ENCODE data around the gene LHCGR.
"Not testable (repeated sequence)": the region's sequence is repeated elsewhere in the genome, so short reads cannot be mapped to it uniquely, and the experiment has no call there.

Gene LHCGR

GRCh38 chr2:48739236-48739635 lies 16.3 kb downstream of the LHCGR start:
- DNase-seq: not testable (repeated sequence)

DNA sequence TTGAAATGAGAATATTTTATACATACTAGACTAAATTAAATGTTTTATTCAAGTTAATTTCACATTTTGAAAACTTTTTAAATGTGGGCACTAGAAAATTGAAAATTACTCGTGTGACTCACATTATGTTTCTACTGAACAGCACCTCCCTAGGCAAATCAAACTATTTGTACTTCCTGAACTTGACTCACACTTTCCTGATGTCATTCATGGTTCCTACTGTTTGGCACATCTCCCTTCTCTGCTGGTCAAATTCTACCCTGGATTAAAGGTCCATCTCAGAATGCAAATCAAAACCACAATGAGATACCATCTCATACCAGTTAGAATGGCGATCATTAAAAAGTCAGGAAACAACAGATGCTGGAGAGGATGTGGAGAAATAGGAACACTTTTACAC lies 16.7 kb downstream of the LHCGR start:
- DNase-seq: no peak

GRCh38 chr2:48736251-48736650 lies 19.3 kb downstream of the LHCGR start:
- no peak for DNase-seq

GRCh38 chr2:48734576-48735303 lies 20.8 kb downstream of the LHCGR start:
- DNase-seq: no peak

- DNase-seq: no peak
Observed at GRCh38 chr2:48733067-48733503, 22.4 kb downstream of the LHCGR start.

DNA sequence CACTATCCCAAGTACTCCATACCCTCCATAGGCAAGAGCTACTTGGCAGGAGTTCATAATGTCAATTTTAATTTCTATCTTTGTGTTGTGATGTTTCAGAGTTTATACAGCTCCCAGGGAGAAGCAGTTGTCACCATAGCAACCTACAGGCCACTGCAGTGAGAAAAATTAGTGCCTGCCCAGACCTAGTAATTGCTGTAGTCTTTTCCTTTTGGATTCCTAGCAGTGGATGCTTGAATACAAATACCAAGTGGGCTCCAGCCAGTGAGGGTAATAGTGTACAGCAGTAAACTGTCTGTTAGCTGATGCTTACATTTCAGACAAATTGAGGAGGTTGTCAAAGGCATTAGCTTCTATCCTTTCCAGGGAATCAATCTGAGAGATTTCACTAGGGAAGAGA lies 26.7 kb downstream of the LHCGR start:
- DNase-seq: no peak

- DNase-seq: no peak
Observed at GRCh38 chr2:48728295-48728694, 27.2 kb downstream of the LHCGR start.

DNA sequence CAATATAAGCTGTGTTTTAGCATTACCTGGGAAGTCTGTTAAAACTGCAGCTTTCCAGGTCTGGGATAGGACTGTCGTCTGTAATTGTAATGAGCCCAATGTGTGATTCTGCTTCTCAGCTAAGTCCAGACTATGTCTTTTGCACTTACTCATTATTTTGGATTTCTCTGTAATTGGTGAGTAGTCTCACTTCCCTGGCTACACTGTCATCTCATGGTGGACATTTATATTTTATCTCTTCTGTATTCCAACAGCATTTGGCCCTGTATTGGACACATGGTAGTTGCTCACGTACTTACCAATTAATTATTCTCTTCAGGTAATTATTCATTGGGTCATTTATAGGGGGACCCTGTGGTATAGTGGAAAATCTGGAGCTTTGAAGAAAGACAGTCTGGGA lies 28.0 kb downstream of the LHCGR start:
- no peak for DNase-seq

DNA sequence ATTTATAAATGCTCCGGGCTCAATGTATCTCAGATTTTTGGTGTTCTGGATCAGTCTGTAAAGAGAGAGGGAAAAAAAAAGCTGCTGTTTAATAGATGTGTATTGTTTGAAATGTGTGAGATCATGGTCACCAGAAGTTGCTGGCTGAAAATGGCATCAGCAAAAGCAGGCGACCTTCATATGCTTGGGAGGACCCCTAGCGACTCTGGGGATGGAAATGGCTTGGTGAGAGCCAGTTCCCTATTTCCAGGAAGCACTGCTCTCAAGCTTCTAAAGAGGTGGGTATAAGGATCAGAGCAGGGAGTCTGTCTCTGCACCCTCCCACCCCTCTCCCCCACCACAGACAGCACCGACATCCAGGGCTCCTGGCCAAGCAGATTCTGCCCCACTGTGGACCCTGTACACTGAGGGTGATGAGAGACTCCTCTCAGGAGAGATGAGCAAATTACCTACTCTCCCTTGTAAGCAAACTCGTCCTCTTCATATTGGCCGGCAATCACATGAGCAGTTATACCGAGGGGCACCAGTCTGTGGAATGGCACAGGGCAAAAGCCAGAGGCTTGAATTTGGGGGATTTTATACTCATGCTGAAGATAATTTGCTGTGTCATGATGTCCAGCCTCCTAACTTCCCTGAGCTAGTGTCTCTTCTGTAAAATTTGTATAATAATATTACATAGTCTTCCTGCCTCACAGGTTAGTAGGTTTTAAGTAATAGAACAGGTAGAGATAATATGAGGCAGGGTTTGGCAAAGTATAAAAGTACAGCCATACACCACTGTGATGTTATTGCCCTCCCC lies 29.6 kb downstream of the LHCGR start:
- DNase-seq: no peak

DNA sequence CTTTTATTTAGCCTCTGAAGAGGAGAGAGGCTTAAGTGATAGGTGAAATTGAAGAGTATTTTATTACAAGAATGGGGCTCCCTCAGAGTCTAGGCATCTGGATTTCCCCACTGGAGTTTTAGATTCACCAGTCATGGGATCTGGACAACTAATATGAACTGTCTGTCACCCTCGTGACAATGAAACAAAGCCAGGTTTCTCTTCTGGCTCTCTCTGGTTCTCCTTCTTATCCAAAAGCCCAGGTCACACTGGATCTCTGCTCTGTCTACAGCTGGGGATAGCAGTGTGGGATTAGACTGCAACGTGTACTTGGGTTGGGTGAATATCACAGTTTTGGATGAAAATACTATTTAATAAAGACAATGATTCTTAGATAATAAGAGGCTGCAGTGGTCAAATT lies 31.2 kb downstream of the LHCGR start:
- DNase-seq: no peak

DNA sequence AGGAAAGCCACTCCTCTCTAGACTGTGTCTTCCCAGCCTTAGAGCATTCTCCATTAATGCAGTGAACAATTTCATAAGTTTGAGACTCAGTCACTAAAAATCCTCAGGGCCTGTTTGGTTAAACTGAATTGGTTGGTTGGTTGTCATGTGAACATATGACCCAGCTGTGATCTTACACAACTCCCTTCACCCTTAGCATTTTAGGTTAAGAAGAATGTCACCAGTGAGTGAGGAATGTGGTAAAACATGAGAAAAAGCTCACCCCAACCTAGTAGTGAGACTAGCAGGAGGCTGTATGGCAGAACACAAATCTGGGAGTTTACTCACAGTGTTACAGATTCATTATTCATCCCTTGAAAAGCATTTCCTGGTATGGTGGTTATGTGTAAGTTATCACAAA lies 32.4 kb downstream of the LHCGR start:
- no peak for DNase-seq

DNA sequence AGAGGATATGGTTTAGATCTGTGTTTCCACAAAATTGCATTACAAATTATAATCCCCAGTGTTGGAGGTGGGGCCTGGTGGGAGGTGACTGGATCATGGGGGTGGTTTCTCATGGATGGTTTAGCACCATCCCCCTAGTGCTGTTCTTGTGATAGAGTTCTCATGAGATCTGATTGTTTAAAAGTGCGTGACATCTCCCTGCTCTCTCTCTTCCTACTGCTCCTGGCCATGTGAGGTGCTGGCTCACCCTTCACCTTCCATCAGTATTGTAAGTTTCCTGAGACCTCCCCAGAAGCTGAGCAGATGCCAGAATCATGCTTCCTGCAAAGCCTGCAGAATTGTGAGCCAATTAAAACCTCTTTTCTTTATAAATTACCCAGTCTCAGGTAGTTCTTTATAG lies 33.1 kb downstream of the LHCGR start:
- DNase-seq: no peak

GRCh38 chr2:48721158-48721557 lies 34.4 kb downstream of the LHCGR start:
- DNase-seq: no peak

- DNase-seq: no peak
Observed at GRCh38 chr2:48719480-48720177, 35.9 kb downstream of the LHCGR start.

DNA sequence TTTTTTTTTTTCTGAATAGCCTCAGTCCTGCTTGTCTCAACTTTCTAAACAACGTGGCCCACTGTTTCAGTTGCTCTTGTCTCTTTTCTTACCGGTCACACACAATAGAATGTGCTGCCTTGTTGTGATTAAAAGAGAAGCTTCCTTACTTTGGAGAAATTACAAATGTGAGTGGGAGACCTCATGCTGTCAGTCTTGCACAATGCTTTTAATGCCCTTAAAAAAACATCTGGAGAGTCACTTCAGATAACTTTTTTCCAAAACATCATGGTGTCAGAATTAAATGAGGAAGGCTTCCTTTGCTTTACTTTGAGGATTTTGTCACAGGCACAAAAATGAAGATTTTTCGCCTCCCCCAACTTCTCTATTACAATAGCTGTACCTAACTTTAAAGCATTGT lies 37.7 kb downstream of the LHCGR start:
- DNase-seq: no peak

DNA sequence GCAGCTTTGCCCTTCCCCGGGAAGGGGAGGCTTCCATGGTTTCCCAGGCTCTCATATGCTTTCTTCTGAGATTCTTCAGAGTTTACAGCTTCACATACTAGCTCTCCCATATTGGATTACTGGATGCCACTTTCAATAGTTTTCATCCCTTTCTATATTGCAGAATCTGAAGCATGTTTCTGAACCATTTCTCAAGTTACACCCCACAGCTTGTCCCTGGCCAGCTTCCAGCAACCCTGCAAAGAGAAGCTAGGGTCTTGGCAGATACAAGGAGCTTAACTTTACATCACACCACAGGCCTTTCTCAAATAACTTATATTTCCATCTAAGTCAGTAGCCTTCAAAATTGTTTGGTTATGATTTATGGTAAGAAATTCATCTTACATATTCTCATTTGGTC lies 39.6 kb downstream of the LHCGR start:
- no peak for DNase-seq

DNA sequence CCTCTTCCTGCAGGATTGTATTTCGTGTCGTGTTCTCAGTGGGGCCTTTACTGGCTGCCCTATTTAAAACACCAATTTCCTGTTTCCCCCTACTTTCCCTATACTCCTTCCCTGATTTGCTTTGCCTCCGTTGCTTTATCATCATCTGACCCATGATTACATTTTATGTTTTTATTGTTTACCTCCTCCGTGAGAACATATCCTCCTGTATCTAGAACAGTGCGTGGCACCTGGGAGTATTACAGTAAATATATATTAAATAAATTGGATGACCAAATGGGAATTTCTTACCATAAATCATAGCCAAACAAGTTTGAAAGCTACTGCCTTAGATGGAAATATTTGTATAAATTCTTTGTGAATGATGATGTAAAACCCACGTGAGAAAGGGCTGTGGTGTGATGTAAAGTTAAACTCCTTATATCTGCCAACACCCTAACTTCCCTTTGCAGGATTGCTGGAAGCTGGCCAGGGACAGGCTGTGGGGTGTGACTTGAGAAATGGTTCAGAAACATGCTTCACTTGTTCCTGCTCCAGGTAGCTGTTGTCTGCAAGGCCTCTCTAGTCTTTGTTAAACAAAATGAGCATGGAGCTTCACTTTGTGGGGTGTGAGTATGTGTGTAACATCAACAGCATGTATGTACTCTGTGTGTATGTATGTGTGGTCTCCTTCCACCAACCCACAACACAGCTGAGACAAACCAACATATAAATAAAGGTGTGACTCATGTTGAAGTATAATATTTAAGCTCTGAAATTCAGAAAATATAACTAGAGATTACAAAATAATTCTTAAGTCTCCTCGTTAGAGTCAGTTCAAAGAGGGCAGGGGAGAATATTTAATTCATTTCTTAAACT lies 40.3 kb downstream of the LHCGR start:
- DNase-seq: no peak

- DNase-seq: no peak
Observed at GRCh38 chr2:48714245-48714644, 41.3 kb downstream of the LHCGR start.

DNA sequence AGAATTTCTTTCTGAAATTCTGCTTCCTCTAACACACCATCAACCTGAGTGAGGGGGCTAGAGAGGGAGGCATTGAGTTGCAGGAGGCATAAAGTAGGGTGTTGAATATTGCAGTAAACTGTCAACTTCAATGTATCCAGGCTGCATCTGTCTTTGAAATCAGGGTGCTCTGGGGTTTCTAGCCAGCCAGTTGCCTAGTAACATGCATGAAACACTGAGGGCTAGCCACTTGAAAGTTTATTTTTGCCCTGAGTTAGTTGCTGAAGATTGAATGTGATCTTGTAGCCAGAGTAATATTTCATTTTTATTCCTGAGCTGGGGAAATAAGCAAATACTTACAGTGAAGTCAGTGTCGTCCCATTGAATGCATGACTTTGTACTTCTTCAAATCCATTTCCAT lies 41.9 kb downstream of the LHCGR start:
- no peak for DNase-seq

GRCh38 chr2:48712151-48712550 lies 43.4 kb downstream of the LHCGR start:
- no peak for DNase-seq

GRCh38 chr2:48711343-48711742 lies 44.2 kb downstream of the LHCGR start:
- DNase-seq: no peak

DNA sequence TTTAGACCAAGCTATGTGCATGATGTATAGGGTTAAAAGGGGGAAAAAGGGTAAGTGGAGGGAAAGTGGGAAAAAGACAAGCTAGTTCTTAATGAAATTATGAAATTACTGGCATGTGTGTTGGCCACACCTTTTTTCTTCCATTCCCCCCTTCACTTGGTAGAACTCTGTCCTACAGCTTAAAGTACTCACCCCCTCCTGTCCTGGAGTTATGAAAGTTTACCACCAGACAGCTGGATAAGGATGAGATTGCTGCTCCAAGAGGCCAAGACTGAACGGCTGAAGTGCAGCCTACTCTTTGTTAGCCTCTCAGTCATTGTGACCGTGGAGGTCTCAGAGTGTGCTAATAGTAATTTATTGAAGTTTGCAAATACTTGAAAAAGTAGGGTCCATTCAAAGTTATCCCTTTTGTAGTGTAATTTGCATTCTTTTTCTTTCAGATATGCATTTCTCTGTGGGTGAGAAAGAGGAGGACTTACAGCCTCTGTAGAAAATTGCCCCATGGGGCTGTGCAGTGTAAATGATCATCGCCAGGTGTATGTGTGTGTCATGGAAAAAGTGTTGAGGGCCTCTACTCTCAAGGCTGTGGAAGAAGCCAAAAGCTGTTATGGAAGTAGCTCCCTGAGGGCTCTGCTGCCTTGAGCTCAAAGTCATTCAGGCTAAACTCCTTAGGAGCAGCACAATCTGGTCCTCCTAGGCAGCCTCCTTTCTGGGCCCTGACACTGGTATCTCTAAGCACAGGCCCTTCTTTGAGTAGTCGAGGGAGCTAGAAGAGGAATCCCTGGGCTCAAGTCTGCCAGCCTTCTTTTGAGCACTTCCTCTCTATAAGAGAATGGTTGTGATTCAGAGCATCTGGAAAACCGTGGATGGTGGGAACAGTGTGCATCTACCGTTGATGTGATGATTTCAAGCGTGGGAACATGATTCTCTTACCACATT lies 46.2 kb downstream of the LHCGR start:
- DNase-seq: no peak
